Stimulated activated CD8-positive, alpha-beta memory T cell treated with anti-CD3 and anti-CD28 coated beads, Interleukin-4, amount 100 ng/mL, for 1 hour (primary cell): ENCODE results near the gene SHCBP1L.

ENCODE experiments used
- DNase-seq, 2 donors: peaks; one replicate each; pipeline ENCODE4 v3.0.0-alpha.2; 2020; ENCODE audit warnings: low read depth in 2 of 2, low spot score in 1 of 2

SHCBP1L gene

DNA sequence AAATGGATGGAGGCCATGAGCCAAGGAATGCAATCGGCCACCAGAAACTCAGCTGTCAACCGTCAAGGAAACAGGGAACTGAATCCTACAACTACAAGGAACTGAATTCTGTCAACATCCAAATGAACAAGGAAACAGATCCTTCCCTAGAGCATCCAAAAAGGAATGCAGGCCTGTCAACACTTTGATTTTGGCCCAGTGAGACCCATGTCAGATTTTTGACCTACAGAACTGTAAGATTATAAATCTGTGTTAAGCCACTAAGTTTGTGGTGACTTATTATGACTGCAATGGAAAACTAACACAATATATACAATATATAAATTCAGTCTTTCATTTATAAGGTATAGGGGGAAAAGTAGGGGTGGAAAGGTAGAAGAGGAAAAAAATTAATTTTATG is 55.3 kb downstream of the SHCBP1L start:
- no peak for DNase-seq

DNA sequence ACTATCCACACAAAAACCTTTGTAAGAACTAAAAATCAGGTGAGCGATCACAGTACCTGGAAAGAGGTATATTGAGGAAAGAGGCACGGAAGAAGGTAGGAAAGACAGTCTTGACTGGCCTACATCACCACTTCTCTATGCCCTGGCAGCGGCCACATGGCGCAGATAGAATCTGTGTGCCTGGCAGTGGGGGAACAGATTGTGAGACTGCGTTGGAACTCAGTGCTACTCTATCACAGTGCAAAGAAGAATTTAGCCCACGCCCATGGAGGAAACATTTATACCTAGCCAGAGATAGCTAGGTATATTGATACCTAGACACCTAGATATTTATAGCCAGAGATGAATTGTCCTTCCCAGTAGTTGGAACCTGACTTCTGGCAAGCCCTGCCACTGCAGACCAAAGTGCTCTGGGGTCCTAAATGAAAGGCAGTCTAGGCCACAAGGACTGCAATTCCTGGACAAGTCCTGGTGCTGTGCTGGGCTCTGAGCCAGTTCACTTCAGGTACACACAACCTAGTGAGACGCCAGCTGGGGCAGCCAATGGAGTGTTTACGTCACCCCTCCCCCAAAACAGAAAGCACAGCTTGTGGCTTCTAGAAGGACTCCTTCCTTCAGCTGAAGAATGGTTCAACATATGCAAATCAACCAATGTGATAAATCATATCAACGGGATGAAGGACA is 61.9 kb downstream of the SHCBP1L start:
- no peak for DNase-seq

DNA sequence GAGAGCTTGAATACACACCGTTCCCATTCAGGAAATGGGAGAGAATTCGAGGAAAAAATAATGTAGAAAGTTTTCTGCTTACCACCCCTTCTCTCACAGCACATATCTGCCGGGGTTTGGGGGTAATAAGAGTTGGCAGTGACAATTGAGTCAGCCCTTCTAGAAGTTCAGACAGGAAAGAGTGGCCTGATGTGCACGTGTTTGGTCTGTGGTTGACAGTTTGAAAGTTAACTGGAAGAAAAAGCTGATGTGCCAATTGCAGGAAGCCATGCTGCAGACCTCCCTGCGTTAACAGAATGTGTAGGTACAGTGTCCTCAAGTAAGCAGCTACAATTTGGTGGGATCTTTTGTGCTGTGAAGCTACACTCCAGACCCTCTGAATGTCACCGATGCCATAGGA is 63.0 kb downstream of the SHCBP1L start:
- no peak for DNase-seq

DNA sequence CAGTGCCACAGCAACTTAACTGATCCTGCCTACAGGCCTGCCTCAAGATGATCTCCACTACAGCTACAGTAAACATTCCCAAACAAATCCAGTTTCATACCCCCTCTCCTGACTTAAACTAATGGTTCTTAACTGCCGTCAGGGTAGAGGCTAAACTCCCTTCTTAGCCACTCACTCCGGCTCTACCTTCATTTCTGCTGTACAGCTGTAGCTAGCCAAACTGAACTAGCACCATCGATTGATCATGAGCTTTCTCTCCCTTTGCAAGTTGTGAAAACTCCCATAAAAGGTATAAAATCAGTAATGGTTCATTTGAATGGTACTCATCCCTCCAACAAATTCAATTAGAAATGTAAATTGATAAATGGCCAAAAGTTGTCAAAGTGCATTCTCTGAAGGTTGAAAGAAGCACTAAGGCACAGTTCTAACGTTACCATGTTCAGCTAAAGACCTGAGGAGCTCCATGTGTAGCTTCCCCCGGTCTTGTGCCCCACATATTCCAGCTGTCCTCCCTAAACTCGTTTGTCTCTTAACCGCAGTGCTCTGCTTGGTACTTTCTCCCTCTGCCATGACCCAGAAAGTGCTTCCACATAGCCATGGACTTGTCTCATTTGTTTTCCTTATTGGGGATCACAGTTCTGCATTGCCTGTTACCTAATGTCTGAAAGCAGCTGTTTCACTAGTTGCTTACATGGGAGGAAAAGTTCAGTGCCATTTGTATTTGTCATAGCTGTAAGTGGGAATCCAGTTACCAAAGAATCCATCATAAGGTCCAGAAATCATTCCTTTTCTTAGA is 64.0 kb downstream of the SHCBP1L start:
- no peak for DNase-seq

DNA sequence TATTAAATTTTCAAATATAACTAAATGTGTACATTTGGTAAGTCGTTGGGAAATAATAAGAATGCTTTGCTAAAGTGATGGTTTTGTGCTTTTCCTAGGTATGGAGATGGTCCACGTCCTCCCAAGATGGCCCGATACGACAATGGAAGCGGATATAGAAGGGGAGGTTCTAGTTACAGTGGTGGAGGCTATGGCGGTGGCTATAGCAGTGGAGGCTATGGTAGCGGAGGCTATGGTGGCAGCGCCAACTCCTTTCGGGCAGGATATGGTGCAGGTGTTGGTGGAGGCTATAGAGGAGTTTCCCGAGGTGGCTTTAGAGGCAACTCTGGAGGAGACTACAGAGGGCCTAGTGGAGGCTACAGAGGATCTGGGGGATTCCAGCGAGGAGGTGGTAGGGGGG is 66.0 kb downstream of the SHCBP1L start:
- no peak for DNase-seq

DNA sequence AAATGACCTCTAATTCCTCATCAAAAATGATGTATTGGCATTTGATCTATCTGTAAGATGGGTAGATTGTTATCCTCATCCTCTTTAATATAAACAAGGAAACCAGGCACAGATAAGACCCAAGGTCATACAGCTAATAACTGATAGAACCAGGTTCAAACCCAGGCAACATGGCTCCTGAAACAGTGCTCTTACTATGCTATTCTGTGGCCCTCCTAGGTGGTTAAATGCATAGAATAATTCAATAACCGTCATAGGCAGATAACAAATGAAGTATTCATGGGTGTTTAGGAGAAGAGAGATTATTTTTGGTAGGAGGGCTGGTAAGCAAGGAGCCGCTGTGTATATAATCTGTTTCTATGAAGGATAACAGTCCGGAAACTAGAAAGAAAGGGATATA is 67.4 kb downstream of the SHCBP1L start:
- no peak for DNase-seq

DNA sequence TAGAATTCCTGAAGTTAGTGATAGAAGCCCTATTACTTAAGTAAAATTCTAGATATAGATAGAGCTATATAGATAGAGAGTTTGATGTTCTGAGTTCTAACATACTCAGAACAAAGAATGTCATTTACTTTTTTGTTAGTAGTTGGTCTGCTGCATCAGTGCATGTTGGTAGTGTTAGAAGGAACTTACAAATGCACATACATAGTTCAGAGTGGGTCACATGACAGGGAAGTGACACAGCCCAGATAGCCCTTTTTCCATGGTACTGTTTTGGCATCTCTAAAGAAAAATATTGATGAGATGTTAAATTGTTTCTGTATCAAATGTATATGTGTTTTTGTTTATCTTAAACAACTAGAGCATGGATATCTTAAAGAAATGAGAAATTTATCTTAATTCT is 68.1 kb downstream of the SHCBP1L start:
- DNase-seq, result no peak

DNA sequence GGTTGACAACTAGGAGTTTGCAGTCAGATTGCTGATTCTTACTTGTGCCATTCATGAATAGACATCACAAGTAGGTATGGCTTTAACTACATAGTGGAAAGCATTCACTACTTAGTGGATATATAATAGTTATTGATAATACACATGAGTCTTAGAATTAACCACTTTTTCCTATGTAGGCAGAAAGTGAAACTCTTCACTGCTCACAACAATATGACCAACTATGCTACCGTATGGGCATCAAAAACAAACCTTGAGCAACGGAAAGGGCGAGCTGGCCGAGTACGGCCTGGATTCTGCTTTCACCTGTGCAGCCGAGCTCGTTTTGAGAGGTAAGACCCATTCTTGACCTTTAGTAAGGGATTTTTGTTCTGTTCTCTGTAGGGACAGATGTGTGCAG is 75.1 kb downstream of the SHCBP1L start:
- no peak for DNase-seq

DNA sequence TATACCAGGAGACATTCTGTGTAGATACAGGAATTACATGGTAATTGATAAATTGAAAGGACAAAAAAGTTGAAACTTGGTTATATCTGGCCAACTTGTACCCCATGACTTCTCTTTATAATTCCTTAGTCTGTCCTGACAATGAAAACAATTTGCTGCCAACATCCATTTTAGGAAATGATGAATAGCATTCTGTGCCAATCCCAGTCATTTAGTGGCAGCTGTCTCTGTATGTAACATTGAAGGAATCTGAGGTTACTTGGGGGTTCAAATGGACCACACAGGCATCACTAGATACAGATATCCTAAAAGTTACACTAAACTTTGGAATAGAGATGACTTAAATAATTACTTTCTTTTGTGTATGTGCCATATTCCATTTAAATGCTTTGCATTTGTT is 75.6 kb downstream of the SHCBP1L start:
- DNase-seq, result no peak

DNA sequence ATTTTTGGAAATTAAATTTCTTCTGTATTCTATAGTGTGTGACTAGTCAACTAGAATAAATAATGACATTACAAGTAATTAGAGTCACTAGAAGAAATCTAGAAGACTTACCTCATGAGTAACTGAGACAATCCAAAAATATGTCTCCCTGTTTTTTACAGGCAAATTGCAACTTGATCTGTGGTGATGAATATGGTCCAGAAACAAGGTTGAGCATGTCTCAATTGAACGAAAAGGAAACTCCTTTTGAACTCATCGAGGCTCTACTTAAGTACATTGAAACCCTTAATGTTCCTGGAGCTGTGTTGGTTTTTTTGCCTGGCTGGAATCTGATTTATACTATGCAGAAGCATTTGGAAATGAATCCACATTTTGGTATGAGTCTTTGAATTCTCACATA is 77.1 kb downstream of the SHCBP1L start:
- DNase-seq, result no peak

DNA sequence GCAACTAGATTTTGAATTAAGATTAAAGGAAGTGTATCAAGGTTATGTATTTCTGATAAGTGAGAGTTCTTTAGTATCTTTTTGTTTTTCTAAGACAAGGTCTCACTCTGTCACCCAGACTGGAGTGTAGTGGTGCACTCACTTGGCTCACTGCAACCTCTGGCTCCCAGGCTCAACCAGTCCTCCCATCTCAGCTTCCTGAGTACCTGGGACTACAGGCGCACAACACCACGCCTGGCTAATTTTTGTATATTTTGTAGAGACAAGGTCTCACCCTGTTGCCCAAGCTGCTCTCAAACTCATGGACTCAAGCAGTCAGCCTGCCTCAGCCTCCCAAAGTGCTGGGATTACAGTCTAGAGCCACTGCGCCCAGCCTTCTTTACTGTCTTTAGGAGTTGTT is 80.1 kb downstream of the SHCBP1L start:
- no peak for DNase-seq

DNA sequence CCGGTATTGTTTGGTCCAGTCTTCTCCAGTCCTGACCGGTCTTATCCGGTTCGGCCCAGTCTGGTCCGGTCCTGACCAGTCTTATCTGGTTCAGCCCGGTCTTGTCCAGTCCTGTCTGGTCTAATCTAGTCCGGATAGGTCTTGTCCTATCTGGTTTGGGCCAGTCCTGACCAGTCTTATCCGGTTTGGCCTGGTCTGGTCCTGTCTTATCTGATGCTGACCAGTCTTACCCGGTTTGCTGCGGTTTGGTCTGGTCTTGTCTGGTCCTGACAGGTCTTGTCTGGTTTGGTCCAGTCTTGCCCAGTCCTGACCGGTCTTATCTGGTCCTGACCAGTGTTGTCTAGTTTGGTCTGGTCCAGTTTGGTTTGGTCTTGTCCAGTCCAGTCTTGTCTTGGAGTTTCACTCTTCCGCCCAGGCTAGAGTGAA is 83.7 kb downstream of the SHCBP1L start:
- no peak for DNase-seq

DNA sequence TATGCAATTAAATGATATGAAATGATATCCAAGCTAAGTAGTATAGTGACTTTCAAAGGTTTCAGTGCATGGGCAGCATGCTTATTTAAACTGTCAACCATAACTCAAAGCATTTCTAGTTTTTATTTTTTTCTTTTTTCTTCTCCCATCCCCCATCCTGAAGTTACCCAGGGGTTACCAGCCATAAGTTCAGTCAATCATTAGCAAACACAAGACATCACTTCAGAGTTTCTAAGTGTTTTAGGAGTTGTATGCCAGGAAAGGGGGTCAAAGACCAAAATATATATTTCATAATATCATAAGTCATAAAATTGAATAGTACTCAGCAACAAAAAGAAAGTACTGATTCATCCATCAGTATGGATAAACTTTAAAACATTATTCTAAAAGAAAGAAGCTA is 85.1 kb downstream of the SHCBP1L start:
- DNase-seq, result no peak

DNA sequence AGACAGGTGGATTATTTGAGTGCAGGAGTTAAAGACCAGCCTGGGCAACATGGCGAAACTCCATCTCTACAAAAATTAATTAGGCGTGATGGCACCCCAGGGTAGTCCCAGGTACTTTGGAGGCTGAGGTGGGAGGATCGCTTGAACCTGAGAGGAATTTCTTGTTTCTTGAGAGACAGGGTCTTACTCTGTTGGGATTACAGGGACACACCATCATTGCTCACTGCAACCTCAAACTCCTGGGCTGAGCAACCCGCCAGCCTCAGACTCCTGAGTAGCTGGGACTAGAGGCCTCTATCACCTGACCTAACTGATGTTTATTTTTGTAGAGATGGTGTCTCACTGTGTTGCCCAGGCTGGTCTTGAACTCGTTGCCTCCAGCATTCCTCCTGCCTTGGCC is 89.0 kb downstream of the SHCBP1L start:
- no peak for DNase-seq

DNA sequence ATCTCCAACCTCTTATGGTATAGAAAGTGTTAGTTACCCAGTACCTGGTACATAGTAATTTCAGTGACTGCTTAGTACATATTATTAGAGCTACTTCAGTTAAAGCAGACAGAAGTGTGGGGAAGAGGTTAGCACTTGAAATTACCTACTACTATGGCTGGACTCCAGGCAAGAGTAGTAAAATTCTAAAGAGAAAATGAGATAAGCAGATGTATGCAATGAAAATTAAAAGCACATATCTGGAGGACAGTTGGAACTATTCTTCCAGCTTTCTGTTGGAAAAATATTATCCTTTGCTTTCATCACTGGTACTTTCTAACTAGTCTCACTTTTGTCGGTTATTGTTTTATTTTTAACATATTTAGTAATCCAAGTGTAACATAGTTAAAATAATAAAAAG is 90.1 kb downstream of the SHCBP1L start:
- DNase-seq, result no peak

DNA sequence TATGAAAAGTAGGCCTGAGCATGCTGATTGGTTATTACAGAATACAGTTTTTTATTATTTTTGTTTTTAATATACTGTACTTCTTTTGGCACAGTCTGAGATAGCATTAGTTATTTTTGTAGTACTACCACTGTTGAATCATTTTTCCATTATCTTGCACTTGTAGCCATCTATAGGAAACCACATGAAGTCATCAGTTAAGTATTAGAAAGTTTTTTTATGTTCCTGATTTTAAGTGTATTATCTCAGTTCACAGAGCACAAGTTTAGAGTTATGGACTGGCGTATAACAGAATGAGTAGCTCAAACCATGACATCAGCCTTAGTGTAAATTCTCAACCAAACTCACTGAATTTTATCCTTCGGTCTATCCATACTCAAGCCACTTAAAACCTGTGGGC is 91.0 kb downstream of the SHCBP1L start:
- DNase-seq, result no peak

DNA sequence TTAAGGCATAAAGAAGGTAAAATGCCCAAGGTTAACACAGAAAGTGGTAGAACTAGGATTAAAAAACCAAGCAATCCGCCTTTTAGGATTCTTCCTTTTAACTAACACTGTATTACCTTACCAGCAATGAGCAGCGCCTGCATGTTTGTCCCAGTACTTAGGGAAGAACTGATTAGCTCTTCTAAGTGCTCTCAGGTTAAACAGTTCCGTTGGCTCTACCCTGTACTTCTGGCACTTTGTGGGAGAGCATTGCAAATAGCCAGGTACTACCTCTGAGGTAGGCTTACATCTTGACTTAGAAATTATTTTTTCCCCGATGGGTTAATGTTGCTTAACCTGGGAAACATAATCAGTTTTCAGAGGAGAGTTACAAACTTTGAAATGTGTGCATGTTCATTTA is 92.3 kb downstream of the SHCBP1L start:
- DNase-seq, result no peak

DNA sequence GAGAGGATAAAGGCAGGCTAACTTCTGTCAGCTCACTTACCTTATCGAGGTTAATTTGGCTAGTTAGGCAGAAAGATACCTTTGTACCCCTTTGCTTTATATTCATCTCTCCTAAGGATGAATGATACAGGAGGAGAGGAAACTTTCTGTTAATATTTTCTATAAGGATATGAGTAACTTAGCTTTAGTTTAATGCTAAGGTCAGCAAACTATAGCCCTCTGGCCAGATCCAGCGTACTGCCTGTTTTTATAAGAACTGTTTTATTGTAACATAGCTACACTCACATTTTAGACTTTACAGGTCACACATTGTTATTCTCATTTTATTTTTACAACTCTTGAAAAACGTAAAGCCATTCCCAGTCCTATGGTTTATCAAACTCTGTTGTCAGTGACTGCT is 95.8 kb downstream of the SHCBP1L start:
- DNase-seq, result no peak

DNA sequence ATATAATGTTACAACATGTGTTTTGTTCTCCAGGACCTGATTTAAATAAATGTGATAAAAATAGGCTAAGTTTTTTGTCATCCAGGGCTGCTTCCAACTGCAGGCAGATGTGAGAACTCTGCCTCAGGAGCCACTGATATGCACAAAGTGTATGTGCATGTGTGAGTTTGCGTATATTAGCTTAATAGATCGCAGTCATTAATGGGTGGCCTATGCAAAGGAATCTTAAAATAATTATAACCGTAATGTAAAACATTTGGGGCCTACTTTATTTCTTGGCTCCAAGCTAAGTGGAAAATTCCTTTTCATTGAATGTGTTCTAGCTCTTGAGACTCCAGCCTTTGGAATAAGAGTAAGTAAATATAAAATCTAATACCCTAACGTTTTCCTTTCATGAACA is 97.1 kb downstream of the SHCBP1L start:
- DNase-seq, result no peak

DNA sequence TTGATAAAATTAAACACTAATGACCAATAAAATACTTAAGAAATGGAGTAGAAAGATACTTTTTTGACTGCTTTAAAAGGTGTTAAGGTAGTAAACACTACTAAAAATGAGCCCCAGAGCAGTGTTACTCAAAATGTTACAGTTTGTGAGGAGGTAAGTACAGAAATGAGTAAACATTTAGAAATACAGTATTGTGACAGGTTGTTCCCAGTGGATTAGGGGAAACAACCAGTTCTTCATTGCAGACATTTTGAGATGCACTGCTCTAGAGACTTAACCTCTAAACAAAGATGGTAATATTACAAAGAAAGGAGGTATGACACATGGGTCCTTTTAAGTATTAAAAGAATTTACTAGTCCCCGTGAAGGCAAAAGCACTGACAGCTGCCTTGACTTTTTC is 101.1 kb downstream of the SHCBP1L start:
- no peak for DNase-seq

DNA sequence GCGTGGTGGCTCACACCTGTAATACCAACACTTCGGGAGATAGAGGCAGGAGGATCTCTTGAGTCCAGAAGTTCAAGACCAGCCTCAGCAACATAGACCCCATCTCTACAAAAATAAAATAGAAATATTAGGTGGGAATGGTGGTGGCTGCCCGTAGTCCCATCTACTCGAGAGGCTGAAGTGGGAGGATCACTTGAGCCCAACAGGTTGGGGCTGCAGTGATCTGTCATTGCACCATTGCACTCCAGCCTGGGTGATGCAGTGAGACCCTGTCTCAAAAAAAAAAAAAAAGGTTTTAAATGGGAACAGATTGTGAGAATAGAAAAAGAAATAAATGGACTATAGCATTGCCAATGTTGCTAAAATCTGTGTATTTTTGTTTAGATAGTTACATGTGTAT is 102.6 kb downstream of the SHCBP1L start:
- DNase-seq, result no peak
